GM18868 (cell line): ENCODE data around the gene AKAP8L.
"Not testable (repeated sequence)": the region's sequence is repeated elsewhere in the genome, so short reads cannot be mapped to it uniquely, and the experiment has no call there.

ENCODE experiments used
- ATAC-seq: cut with Tn5 transposase; IDR thresholded peaks from one replicate; pipeline ENCODE4 v1.9.1; 2021; ENCODE audit warnings: mild to moderate bottlenecking, moderate library complexity; ENCODE audit not compliant: unreplicated experiment

AKAP8L gene

DNA sequence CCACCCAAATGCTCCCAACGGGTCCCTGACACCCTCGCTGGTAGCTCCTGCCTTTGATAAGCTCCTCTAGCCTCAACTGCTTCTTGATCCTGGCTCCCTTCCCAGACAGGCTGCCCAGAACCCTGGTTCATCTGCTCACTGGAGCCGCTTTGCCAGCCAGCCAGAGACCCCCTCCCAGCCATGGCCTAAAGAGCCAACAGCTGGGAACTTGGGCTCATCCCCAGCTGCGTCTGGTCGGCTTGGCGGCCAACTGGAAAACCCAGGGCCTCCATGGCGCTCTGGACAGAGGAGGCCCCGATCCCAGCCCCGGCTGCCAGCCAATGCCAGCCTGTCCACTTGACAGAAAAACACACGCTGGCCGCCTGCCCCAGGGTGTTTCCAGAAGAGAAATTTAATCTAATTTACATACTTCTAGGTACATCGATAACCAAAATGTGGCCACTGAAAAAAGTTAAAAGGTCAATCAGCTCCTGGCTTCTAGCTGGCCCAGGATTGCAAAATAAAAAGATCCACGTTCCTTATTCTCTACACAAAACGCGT is 3.0 kb upstream of the AKAP8L start:
- ATAC-seq, result no peak

DNA sequence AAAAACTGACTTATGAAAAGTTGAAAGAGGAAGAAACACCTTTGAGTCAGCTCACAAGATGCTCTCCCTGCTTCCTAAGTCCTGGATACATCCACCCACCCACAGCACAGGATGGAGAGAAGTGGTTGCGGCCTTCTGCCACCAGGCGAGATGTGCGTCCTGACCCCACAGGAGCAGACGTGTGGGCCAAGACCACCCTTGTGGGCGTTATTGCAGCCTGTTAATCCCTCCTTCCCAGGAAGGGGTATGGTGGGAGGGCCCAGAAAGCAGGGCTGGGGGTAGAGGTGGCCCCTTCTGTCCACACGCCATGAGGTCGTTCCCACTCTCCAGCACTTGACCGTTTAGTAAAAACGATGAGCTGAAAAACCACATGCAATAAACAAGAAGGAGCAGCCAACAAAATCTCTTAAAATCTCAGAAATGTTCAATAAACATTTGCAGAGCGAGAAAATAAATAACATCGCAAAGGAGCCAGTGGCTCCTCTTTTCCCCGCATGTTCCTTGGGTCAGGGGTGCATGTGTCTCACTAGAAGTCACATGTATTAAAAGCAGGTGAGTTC is 2.4 kb upstream of the AKAP8L start:
- ATAC-seq, result no peak

- ATAC-seq, result no peak
Observed at GRCh38 chr19:15419413-15420025, 731 bp upstream of the AKAP8L start.

DNA sequence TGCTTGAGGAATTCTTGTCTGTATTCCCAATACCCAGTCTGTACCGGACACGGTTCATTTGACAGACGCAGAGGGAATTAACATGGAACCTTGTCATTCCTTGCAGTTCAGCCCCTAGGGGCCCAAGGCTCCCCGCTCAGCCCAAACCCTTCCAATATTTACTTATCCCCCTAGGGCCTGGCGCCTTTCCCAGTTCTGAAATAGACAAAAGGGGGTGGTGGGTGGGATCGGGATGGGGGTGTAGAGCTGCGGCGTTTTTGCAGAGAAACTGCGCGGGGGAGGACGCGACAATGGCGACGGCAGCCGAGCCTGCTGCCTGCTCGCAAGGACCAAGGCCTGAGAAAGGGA is 583 bp downstream of the AKAP8L start:
- ATAC-seq, result no peak

DNA sequence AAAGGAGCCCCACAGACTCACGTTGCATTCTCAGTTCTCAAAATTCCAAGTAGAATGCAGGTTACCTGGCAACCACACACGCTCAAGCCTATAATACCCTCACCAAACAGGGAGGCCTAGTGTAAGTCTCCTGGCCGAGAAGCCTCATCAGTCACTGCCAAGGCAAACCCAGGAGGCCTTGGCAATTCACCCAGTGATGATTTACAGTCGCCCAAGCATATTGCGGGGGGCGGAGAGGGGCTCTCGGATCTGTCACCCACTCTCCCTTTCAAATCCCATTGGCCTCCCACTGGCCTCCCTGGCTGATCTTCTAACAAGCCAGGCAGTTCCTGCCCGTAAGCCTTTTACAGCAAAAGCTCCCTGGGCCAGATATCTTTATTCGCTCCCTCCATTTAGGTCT is 1.1 kb downstream of the AKAP8L start:
- no peak for ATAC-seq

DNA sequence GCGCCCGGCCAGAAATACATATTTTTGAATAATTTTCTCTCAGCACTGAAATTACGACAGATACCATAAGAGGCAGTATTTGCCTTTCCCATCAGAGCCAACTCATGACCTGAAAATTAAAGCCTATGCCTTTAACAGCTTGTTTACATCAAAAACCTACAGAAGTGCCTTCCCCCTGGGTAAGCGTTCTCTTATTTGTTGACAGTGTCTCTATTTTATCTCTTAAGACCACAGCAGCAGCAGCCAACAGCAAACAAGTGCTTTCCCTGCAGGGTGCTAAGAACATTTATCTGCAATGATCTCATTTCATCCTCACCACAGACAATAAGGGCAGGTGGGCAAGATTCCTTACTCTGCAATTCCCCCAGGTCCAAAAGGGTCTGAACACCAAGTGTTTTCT is 6.0 kb downstream of the AKAP8L start:
- ATAC-seq, result no peak

- ATAC-seq, result not testable (repeated sequence)
Observed at GRCh38 chr19:15411351-15411750, 7.4 kb downstream of the AKAP8L start.

GRCh38 chr19:15404780-15405211 is 14.0 kb downstream of the AKAP8L start:
- no peak for ATAC-seq

DNA sequence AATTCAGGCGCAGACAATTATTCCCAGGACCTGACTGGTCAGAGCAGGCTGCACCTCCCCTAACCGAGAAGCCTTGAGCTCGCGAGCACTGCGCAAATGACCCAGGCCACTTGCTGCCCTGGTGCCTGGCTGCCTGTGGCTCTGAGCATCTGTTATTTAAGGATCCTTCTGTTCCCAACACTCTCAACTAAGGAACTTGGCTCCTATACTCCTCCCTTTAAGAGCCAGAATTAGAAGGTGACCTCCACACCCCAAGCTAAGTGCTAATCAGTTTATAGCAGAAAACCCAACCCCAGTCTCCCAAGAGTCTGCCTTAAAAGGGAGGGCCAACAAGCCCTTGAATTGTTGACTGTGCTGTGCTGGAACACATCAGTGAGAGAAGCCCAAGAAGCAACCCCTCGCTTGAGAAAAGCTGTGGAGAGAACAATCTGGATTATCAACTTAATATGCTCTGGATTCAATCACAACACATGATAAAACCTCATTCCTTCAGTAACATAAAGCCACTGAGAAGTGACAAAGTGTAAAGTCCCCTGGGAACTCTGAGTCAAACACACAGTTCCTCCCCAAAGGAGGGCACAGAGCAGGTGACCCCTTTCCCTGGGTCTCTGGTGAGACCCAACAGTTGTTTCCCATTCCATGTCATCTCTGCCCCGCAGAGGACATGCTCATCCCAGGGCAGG is 14.6 kb downstream of the AKAP8L start:
- ATAC-seq, result no peak

DNA sequence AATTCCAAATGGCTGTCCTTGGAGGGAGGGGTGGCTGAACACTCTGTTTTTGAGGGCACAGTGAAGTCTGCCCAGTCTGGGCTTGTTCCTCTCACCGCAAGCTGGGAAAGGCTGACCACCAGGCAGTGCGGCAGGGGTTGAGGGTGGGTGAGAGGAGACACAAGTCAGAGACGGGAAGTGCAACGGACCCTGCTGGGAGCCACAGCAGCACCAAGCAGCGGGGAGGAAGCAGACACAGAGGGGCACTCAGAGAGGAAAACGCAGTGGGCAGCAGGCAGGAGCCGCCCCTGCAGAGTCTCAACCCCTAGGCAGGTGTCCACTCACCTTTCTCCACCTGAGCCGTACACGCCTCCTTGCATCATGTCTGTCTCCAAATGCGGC is 15.6 kb downstream of the AKAP8L start:
- no peak for ATAC-seq

- no peak for ATAC-seq
Observed at GRCh38 chr19:15402411-15403150, 16.2 kb downstream of the AKAP8L start.

DNA sequence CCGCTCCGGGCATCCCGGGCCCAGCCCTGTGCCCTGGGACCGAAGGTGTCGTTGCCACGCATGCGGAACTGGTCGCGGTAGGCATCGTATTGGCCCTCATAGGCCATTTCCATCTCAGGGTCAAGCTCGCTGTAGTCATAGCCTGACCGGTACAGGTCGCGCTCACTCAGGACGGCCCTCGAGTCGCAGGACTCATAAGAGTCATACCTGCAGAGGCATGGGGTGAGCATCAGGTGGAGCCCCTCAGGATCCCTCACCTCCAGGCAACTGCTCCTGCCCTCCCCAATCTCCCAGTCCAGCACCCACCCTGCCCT is 17.4 kb downstream of the AKAP8L start:
- no peak for ATAC-seq

DNA sequence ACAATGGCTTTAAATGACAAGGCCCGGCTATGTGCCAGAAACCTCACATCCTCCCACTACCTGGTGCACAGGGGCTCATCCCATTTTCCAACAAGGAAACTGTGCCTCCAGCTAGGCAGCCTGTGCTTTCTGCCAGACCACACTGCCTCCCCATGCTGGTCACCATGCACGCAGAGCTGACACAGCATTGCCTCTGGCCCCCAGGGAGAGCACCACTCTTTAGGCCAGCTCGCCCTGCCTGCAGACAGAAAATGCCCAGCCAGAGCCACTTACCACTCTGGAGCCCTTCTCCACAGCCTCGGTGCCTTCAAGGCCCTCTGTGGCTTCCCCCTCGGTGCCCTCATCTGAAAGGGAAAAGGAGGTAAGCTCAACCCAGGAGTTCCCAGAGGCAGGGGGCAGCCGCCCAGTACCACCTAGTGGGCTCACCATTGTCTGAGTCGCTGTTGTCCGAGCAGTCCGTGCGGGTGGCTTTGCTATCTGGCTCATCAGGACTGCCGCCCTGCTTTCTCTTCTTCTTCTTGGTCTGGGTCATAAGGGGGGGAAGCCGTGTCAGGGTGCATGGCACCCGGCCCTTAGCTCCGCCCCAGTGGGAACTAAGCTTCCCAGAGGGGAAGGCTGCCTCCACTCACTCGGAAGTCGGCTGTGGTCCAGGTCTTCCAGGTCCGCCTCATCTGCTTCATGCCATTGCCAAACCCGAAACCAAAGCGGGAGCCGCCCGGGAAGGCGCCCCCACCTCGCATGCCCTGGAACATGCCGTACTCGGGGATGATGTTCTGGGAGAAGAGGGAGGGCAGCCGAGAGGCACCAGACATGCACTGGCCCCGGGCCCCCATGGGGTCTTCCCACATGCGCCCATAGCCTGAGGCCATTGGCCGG is 18.0 kb downstream of the AKAP8L start:
- no peak for ATAC-seq

DNA sequence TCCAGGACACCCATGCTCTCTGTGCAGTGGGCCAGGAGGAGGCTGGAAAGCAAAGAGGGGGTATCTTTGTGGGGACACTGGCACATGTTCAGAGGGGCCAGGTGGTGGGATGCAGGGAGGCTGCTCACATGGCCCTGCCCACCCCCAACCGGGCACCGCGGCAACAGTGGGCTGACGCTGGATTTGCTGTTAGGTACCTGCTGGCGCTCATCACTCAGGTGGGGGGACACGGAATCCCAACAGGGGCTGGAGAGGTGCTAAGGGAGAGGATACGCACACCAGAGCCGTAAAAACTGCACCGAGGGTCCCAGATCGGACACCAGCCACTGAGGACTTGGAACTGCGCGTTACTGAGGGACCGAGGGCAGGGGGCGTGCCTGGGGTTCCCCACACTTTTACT is 19.2 kb downstream of the AKAP8L start:
- ATAC-seq, result no peak

DNA sequence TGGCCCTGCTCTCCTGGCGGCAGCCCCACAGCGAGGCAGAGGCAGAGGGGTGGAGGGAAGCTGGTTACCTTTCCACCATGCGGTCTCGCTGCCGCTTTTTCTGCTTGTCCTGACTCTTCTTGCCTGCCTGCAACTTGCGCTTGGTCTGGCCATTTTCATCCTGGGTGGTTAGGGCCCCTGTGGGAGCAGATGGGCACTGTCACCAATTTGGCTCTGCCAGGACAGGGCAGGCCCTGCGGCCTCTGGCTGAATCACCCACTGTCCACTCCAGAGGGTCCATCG is 19.6 kb downstream of the AKAP8L start:
- ATAC-seq, result no peak

- ATAC-seq, result no peak
Observed at GRCh38 chr19:15398501-15399233, 20.1 kb downstream of the AKAP8L start.

- no peak for ATAC-seq
Observed at GRCh38 chr19:15397782-15398181, 21.0 kb downstream of the AKAP8L start.

GRCh38 chr19:15397236-15397635 is 21.6 kb downstream of the AKAP8L start:
- no peak for ATAC-seq

GRCh38 chr19:15396436-15396835 is 22.4 kb downstream of the AKAP8L start:
- no peak for ATAC-seq

DNA sequence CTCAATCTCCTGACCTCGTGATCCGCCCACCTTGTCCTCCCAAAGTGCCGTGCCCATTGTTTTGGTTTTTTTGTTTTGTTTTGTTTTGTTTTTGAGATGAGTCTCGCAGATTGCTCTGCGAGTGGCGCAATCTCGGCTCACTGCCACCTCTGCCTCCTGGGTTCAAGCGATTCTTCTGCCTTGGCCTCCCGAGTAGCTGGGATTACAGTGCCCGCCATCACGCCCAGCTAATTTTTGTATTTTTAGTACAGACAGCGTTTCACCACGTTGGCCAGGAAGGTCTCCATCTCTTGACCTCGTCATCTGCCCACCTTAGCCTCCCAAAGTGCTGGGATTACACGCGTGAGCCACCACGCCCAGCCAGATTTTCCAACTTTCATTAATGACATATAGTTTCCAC is 23.5 kb downstream of the AKAP8L start:
- not testable (repeated sequence) for ATAC-seq
